Neural progenitor cell (in vitro differentiated cells): Measurements from ENCODE around the gene PLEKHA6. TPM values are rescaled to one million over a fixed set of nuclear protein-coding genes. Genes with fewer than 3 reads are reported as not detected.

Experiments used
- DNase-seq: peaks from one replicate; pipeline ENCODE4 v3.0.0-alpha.2; 2016; ENCODE audit warnings: low spot score
- H2AFZ ChIP-seq: fragments of 200-600 bp; sonication (generic); replicated peaks from 2 replicates; pipeline ENCODE4 v1.6.1; 2016; ENCODE audit warnings: antibody characterized with exemption
- H3F3A ChIP-seq: fragments of 200-600 bp; sonication (generic); 2 replicates; pipeline ENCODE4 v1.6.1; 2016; ENCODE audit warnings: antibody characterized with exemption, low read depth
- H3K27ac ChIP-seq: fragments of 200-600 bp; sonication (generic); 2 replicates; pipeline ENCODE4 v1.5.1; 2016; ENCODE audit warnings: mild to moderate bottlenecking
- H3K27me3 ChIP-seq: fragments of 200-600 bp; sonication (generic); 2 replicates; pipeline ENCODE4 v1.6.1; 2016; ENCODE audit warnings: mild to moderate bottlenecking, moderate library complexity
- H3K36me3 ChIP-seq: fragments of 200-600 bp; sonication (generic); 2 replicates; pipeline ENCODE4 v1.5.1; 2016
- H3K4me1 ChIP-seq: fragments of 200-600 bp; sonication (generic); 2 replicates; pipeline ENCODE4 v1.6.1; 2016; ENCODE audit warnings: mixed run types
- H3K4me2 ChIP-seq: fragments of 200-600 bp; sonication (generic); 2 replicates; pipeline ENCODE4 v1.6.1; 2016
- H3K4me3 ChIP-seq: fragments of 200-600 bp; sonication (generic); 2 replicates; pipeline ENCODE4 v1.5.1; 2016
- H3K79me2 ChIP-seq: fragments of 200-600 bp; sonication (generic); 2 replicates; pipeline ENCODE4 v1.6.1; 2016; ENCODE audit warnings: low read depth
- H3K9ac ChIP-seq: fragments of 200-600 bp; sonication (generic); 2 replicates; pipeline ENCODE4 v1.6.1; 2016
- H3K9me3 ChIP-seq: fragments of 200-600 bp; sonication (generic); 2 replicates; pipeline ENCODE4 v1.5.1; 2016; ENCODE audit warnings: low read depth
- H4K20me1 ChIP-seq: fragments of 200-600 bp; sonication (generic); 2 replicates; pipeline ENCODE4 v1.6.1; 2016; ENCODE audit warnings: low read depth
- H3K27ac Mint-ChIP-seq: 3 replicates; pipeline ENCODE4 v1.8.0; 2021; ENCODE audit warnings: mixed read lengths
- H3K27me3 Mint-ChIP-seq: 2 replicates; pipeline ENCODE4 v1.8.0; 2022; ENCODE audit warnings: low read depth, mild to moderate bottlenecking, inconsistent platforms, moderate library complexity, mixed read lengths; ENCODE audit not compliant: insufficient read depth
- H3K36me3 Mint-ChIP-seq: 3 replicates; pipeline ENCODE4 v1.8.0; 2021; ENCODE audit warnings: mixed read lengths
- H3K4me1 Mint-ChIP-seq: 3 replicates; pipeline ENCODE4 v1.8.0; 2021; ENCODE audit warnings: mixed read lengths
- H3K4me3 Mint-ChIP-seq: 3 replicates; pipeline ENCODE4 v1.8.0; 2021; ENCODE audit warnings: mild to moderate bottlenecking, moderate library complexity, mixed read lengths
- H3K9me3 Mint-ChIP-seq: 3 replicates; pipeline ENCODE4 v1.8.0; 2020; ENCODE audit warnings: mixed read lengths
- EZH2 ChIP-seq: fragments of 200-600 bp; sonication (generic); IDR thresholded peaks from 2 replicates; pipeline ENCODE4 v1.6.1; 2017; ENCODE audit warnings: antibody characterized with exemption, mild to moderate bottlenecking, moderate library complexity
- EZH2phosphoT487 ChIP-seq: fragments of 200-600 bp; sonication (generic); IDR thresholded peaks from 2 replicates; pipeline ENCODE4 v1.6.1; 2017; ENCODE audit warnings: antibody characterized with exemption
- total RNA-seq: library from RNA; depleted of rRNA; stranded (reverse); fragments of >200 nt; gene quantifications from 2 replicates; pipeline ENCODE4 v1.2.3, GENCODE V29; 2015; ENCODE audit warnings: low replicate concordance
- TF ChIP-seq, protein P1 (sequence below): fragments of 200-600 bp; sonication (generic); IDR thresholded peaks from 2 replicates; pipeline ENCODE4 v1.5.1; 2017; ENCODE audit warnings: antibody characterized with exemption, mild to moderate bottlenecking

Gene PLEKHA6
- total RNA-seq, 1 donor from 2014 or later = 0.58 TPM

DNA sequence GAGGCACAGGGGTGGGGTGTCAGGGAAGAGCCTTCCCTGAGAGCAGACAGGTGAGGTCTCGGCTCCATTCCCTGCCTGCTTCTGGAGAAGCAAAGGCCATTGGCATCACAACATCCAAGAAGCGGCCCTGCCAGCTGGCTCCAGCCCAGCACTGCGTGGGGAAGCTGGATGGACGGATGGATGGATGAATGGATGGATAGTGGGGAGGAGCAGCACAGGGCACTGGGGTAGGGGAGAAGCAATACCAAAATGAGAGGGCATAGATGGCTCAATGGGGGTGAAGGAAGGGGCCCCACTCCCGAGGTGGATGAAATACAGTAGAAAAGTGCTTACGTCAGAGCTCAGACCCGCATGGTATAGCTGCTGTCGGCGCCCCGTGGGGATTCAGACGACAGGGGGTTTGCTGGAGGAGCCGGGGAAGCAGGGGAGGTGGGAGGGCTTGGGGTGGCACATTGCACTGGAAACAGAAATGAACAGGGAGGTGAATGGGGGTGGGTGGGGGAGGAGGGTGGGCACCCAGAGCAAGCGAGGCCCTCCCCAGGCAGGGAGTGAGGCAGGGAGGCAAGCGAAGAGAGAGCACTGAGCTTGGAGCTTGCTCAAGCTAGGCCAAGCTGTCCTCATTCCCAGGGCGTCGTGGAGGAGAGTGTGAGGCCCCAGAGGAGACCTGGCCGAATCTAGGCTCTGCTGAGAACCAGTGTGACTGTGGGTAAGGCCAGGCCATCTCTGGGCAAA is 136.4 kb downstream of the PLEKHA6 start:
- Mint-ChIP-seq H3K4me1 (peaks cover 3% of the 10 kb centered on the region), H3K27ac (no peak overlapping the region)
- DNase-seq = no peak

DNA sequence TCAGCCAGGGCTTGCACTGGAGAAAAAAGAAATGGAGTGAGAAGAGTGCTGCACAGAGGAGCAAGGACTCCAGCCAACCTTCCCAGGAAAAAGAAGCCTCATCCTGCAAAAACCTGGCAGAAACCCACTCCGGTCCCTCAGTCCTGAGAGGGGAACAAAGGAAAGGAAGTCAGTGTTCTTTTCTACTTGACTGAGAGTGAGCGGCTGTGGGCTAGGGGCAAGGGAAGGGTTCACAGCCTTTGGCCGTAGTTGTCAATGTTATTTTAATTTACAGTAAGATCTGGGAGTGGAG is 137.0 kb downstream of the PLEKHA6 start:
- Histone ChIP-seq H3K9ac (no peak overlapping the region), H2AFZ (no peak overlapping the region), H3K4me3 (no peak overlapping the region), H4K20me1 (no peaks in the 10 kb centered on the region), H3F3A (no peaks in the 10 kb centered on the region), H3K36me3 (no peaks in the 10 kb centered on the region), H3K27me3 (no peaks in the 10 kb centered on the region), H3K4me2 (no peak overlapping the region), H3K9me3 (no peaks in the 10 kb centered on the region), H3K4me1 (no peaks in the 10 kb centered on the region), H3K79me2 (no peaks in the 10 kb centered on the region), H3K27ac (no peak overlapping the region)
- H3K4me1 Mint-ChIP-seq = peaks cover 3% of the 10 kb centered on the region
- TF ChIP-seq, protein P1, sequence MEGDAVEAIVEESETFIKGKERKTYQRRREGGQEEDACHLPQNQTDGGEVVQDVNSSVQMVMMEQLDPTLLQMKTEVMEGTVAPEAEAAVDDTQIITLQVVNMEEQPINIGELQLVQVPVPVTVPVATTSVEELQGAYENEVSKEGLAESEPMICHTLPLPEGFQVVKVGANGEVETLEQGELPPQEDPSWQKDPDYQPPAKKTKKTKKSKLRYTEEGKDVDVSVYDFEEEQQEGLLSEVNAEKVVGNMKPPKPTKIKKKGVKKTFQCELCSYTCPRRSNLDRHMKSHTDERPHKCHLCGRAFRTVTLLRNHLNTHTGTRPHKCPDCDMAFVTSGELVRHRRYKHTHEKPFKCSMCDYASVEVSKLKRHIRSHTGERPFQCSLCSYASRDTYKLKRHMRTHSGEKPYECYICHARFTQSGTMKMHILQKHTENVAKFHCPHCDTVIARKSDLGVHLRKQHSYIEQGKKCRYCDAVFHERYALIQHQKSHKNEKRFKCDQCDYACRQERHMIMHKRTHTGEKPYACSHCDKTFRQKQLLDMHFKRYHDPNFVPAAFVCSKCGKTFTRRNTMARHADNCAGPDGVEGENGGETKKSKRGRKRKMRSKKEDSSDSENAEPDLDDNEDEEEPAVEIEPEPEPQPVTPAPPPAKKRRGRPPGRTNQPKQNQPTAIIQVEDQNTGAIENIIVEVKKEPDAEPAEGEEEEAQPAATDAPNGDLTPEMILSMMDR = no peak
- no peak for TF ChIP-seq EZH2
- TF ChIP-seq EZH2phosphoT487 = no peak
- DNase-seq = no peak
- H3K27ac Mint-ChIP-seq = no peak overlapping the region
- no peak overlapping the region for H3K4me3 Mint-ChIP-seq
- no peaks in the 10 kb centered on the region for H3K27me3 Mint-ChIP-seq
- H3K36me3 Mint-ChIP-seq = peaks cover 6% of the 10 kb centered on the region
- H3K9me3 Mint-ChIP-seq = no peaks in the 10 kb centered on the region

More for the DNA sequence above, 136.4 kb downstream of the PLEKHA6 start:
- Histone ChIP-seq H3K27me3 (no peaks in the 10 kb centered on the region), H3K4me1 (no peaks in the 10 kb centered on the region), H3F3A (no peaks in the 10 kb centered on the region), H3K9me3 (no peaks in the 10 kb centered on the region), H3K9ac (no peak overlapping the region), H3K36me3 (no peaks in the 10 kb centered on the region), H3K79me2 (no peaks in the 10 kb centered on the region), H4K20me1 (no peaks in the 10 kb centered on the region), H2AFZ (no peak overlapping the region), H3K4me2 (no peak overlapping the region), H3K27ac (no peak overlapping the region), H3K4me3 (no peak overlapping the region)
- TF ChIP-seq, protein P1 = no peak
- TF ChIP-seq EZH2phosphoT487 (no peak), EZH2 (no peak)
- H3K4me3 Mint-ChIP-seq = no peak overlapping the region
- H3K9me3 Mint-ChIP-seq = no peaks in the 10 kb centered on the region
- no peaks in the 10 kb centered on the region for H3K27me3 Mint-ChIP-seq
- peaks cover 6% of the 10 kb centered on the region for H3K36me3 Mint-ChIP-seq

DNA sequence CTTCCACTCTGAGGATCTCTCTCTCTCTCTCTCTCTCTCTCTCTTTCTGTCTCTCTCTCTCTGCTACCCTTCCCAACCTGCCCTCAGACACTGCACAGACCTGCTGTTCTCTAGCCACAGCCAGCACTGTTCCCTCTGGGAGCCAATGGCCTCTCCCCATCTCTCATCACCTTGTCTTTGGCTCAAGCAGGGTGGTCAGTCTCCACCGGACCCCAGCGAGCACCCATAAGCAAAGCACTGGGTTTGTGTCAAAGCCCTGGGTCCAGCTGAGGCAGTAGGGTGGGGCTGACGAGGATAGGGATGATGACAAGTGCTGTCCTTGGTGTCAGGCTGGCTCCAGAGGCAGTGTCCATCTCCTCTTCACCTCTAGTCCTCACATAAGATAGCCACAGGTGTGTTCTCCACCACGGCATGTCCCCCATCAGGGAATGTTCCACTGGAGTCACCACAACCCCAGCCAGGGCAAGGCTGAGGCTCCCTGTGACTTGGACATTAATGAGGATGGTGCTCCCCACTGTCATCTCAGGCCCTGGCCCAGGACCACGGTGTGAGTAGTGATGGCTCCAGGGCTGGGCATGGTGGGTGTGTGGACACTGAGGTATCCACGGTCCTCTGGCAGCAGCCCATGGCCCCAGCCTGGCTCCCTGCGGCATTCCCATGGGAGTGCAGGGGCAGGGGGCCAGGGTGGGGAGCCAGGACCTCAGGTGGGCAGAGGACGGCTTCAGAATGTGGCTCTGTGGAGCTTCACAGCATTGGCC is 137.5 kb downstream of the PLEKHA6 start:
- H3K9me3 Mint-ChIP-seq = no peaks in the 10 kb centered on the region
- Histone ChIP-seq H3K79me2 (no peaks in the 10 kb centered on the region), H2AFZ (no peak overlapping the region), H3K4me3 (no peak overlapping the region), H3K4me2 (no peak overlapping the region), H3F3A (no peaks in the 10 kb centered on the region), H3K27me3 (no peaks in the 10 kb centered on the region), H3K9ac (no peak overlapping the region), H3K9me3 (no peaks in the 10 kb centered on the region), H3K4me1 (no peaks in the 10 kb centered on the region), H3K27ac (no peak overlapping the region), H3K36me3 (no peaks in the 10 kb centered on the region), H4K20me1 (no peaks in the 10 kb centered on the region)
- no peak overlapping the region for H3K27ac Mint-ChIP-seq
- no peak overlapping the region for H3K4me3 Mint-ChIP-seq
- TF ChIP-seq EZH2 = no peak
- no peak for TF ChIP-seq EZH2phosphoT487
- TF ChIP-seq, protein P1 = no peak
- no peaks in the 10 kb centered on the region for H3K27me3 Mint-ChIP-seq
- H3K36me3 Mint-ChIP-seq = peaks cover 6% of the 10 kb centered on the region
- H3K4me1 Mint-ChIP-seq = peaks cover 3% of the 10 kb centered on the region
- no peak for DNase-seq
